ENCODE measurements around the gene PRKCB. TPM values are rescaled to one million over a fixed set of nuclear protein-coding genes. Genes with fewer than 3 reads are reported as not detected.

PRKCB gene
- polyA plus RNA-seq, 1 donor from 2014 or later, result 27.6 TPM

GRCh38 chr16:24130494-24131085 lies 294.8 kb downstream of the PRKCB start:
- Histone ChIP-seq H3K27ac (ENCODE audit: low read length) (no peak overlapping the region), H3K9me2 (ENCODE audit: insufficient read depth, low read length) (no peaks in the 10 kb centered on the region), H3F3A (ENCODE audit: insufficient read depth, low read length, poor library complexity, severe bottlenecking) (no peaks in the 10 kb centered on the region), H3K4me3 (ENCODE audit: low read length) (no peak overlapping the region), H3K9ac (ENCODE audit: low read length) (no peak overlapping the region), H3K79me2 (replicated peaks; ENCODE audit: insufficient read depth, low read length) (no peaks in the 10 kb centered on the region), H3K27me3 (ENCODE audit: insufficient read depth, low read depth, low read length) (no peaks in the 10 kb centered on the region), H3K36me3 (ENCODE audit: insufficient read depth, low read length) (no peaks in the 10 kb centered on the region), H4K20me1 (ENCODE audit: insufficient read depth) (no peaks in the 10 kb centered on the region), H3K4me2 (ENCODE audit: low read length) (no peak overlapping the region), H2AFZ (ENCODE audit: low read depth, low read length) (no peak overlapping the region), H3K9me3 (ENCODE audit: low read length) (no peaks in the 10 kb centered on the region)
- TF ChIP-seq RAD21 (conservative IDR thresholded peaks at IDR 0.05) (no peak), REST (IDR thresholded peaks at IDR 0.05; ENCODE audit: borderline replicate concordance) (no peak), MXI1 (conservative IDR thresholded peaks at IDR 0.05; ENCODE audit: poor library complexity, severe bottlenecking) (no peak), CTCF (IDR thresholded peaks at IDR 0.05; ENCODE audit: poor library complexity, severe bottlenecking) (no peak), EZH2 (IDR thresholded peaks at IDR 0.05; ENCODE audit: borderline replicate concordance, insufficient read depth, low read length, poor library complexity, severe bottlenecking) (no peak), SMC3 (conservative IDR thresholded peaks at IDR 0.05; ENCODE audit: poor library complexity) (no peak), EP300 (conservative IDR thresholded peaks at IDR 0.05; ENCODE audit: poor library complexity, severe bottlenecking) (no peak), POLR2AphosphoS5 (IDR thresholded peaks at IDR 0.05) (no peak), TAF1 (IDR thresholded peaks at IDR 0.05; ENCODE audit: low read depth) (no peak)

GRCh38 chr16:24131294-24131693 lies 295.5 kb downstream of the PRKCB start:
- H3F3A ChIP-seq (ENCODE audit: insufficient read depth, low read length, poor library complexity, severe bottlenecking), result no peaks in the 10 kb centered on the region
- no peaks in the 10 kb centered on the region for H3K36me3 ChIP-seq (ENCODE audit: insufficient read depth, low read length)
- TF ChIP-seq POLR2AphosphoS5 (IDR thresholded peaks at IDR 0.05), result no peak
- no peak for TF ChIP-seq EP300 (conservative IDR thresholded peaks at IDR 0.05; ENCODE audit: poor library complexity, severe bottlenecking)
- TF ChIP-seq CTCF (IDR thresholded peaks at IDR 0.05; ENCODE audit: poor library complexity, severe bottlenecking), result no peak
- TF ChIP-seq MXI1 (conservative IDR thresholded peaks at IDR 0.05; ENCODE audit: poor library complexity, severe bottlenecking), result no peak
- no peak for TF ChIP-seq SMC3 (conservative IDR thresholded peaks at IDR 0.05; ENCODE audit: poor library complexity)
- TF ChIP-seq TAF1 (IDR thresholded peaks at IDR 0.05; ENCODE audit: low read depth), result no peak
- no peak for TF ChIP-seq RAD21 (conservative IDR thresholded peaks at IDR 0.05)
- no peak for TF ChIP-seq EZH2 (IDR thresholded peaks at IDR 0.05; ENCODE audit: borderline replicate concordance, insufficient read depth, low read length, poor library complexity, severe bottlenecking)
- no peak for TF ChIP-seq REST (IDR thresholded peaks at IDR 0.05; ENCODE audit: borderline replicate concordance)
- no peaks in the 10 kb centered on the region for H3K27me3 ChIP-seq (ENCODE audit: insufficient read depth, low read depth, low read length)
- no peaks in the 10 kb centered on the region for H3K79me2 ChIP-seq (replicated peaks; ENCODE audit: insufficient read depth, low read length)
- no peak overlapping the region for H3K4me2 ChIP-seq (ENCODE audit: low read length)
- no peaks in the 10 kb centered on the region for H4K20me1 ChIP-seq (ENCODE audit: insufficient read depth)
- H3K9ac ChIP-seq (ENCODE audit: low read length), result no peak overlapping the region
- H3K9me2 ChIP-seq (ENCODE audit: insufficient read depth, low read length), result no peaks in the 10 kb centered on the region
- H2AFZ ChIP-seq (ENCODE audit: low read depth, low read length), result no peak overlapping the region
- no peaks in the 10 kb centered on the region for H3K9me3 ChIP-seq (ENCODE audit: low read length)
- H3K4me3 ChIP-seq (ENCODE audit: low read length), result no peak overlapping the region
- H3K27ac ChIP-seq (ENCODE audit: low read length), result no peak overlapping the region

Measured in neural cell (in vitro differentiated cells).